ENCODE measurements around the gene DPH1.
A peak's percentile ranks its signal among the peaks of the same experiment; 100 is the strongest.

DPH1 gene

DNA sequence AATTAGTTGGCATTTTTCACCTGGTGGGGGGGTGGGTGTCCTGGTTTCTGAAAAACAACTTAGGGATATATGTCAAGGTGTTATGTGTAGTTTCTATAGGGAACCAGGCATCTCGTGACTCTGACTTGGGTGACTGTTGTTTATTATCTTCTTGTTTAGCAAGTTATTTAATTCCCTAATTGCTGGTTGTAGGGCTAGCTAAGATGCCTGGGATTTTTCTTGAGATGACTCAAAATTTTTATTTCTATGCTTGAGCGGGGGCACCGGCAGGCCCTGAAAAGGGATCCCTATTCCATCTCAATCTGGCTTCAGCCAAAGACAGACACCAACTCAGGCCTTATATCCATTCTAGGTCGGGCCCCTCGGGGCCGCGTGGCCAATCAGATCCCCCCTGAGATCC, 3.2 kb downstream of the DPH1 start:
- Histone ChIP-seq H3K9ac (ENCODE audit: low read depth, low read length) (no peak overlapping the region), H3K36me3 (ENCODE audit: insufficient read depth, low read length) (peaks cover 18% of the 10 kb centered on the region), H3K27me3 (ENCODE audit: control insufficient read depth, insufficient read depth, low read length) (no peaks in the 10 kb centered on the region), H3K9me3 (replicated peaks; ENCODE audit: low read length) (no peaks in the 10 kb centered on the region), H3K4me3 (ENCODE audit: low read length) (no peak overlapping the region), H3K4me1 (ENCODE audit: control insufficient read depth, insufficient read depth, low read length) (peaks cover 28% of the 10 kb centered on the region), H3K4me2 (ENCODE audit: low read length) (peak overlapping the region; percentile 25)

DNA sequence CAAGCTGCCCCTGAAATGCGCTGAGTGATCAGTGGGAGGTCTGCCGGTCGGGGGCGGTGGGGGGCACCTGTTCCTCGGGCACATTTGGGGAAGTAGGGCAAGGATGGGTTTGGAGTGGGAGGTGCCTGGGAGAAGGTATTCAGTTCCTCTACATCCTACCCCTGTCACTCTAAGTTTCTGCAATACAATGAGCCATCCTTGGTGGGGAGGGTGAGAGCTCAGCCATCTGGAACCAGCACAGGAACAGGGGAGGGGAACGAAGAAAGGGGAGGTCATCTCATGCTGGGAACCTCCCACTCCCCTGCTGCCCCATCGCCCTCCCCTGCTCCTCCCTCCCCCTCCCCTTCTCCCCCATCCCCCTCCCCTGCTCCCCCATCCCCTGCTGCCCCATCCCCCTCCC, 4.2 kb downstream of the DPH1 start:
- no peaks in the 10 kb centered on the region for H3K27me3 ChIP-seq (ENCODE audit: control insufficient read depth, insufficient read depth, low read length)
- no peaks in the 10 kb centered on the region for H3K9me3 ChIP-seq (replicated peaks; ENCODE audit: low read length)
- H3K36me3 ChIP-seq (ENCODE audit: insufficient read depth, low read length), result peaks cover 25% of the 10 kb centered on the region
- no peak overlapping the region for H3K4me3 ChIP-seq (ENCODE audit: low read length)
- no peak overlapping the region for H3K9ac ChIP-seq (ENCODE audit: low read depth, low read length)
- H3K4me1 ChIP-seq (ENCODE audit: control insufficient read depth, insufficient read depth, low read length), result peaks cover 28% of the 10 kb centered on the region
- no peak overlapping the region for H3K4me2 ChIP-seq (ENCODE audit: low read length)

DNA sequence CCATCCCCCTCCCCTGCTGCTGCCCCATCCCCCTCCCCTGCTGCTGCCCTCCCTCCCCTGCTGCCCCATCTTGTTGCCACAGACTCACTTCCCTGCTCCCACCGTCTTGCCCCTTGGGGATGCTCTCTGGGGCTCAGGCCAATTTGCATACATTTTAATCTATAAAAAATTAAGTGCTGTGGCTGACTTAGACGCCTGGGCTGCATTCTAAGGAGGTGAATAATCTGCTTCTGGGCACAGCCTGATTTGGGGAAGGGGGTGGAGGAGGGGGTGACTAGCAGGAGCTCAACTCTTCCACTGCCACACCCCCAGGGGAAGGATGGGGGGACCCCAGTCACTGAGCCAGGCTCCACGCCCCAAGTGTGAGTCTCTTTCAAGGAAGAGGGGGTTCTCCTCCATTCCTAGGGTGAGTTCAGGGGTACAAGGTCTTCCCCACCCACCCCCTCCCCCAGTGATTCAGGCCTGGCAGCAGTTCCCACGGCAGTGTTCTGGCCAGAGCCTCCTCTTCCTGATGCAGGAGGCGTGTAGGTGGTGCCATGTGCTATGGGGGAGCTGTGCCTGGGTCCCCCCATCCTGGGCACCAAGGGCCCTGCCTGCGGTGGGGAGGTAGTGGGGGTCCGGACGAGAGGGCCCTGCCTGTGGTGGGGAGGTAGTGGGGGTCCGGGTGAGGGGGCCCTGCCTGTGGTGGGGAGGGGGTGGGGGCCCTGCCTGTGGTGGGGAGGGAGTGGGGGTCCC, 5.0 kb downstream of the DPH1 start:
- Histone ChIP-seq H3K4me1 (ENCODE audit: control insufficient read depth, insufficient read depth, low read length) (peaks cover 24% of the 10 kb centered on the region), H3K4me2 (ENCODE audit: low read length) (peak overlapping the region; percentile 68), H3K36me3 (ENCODE audit: insufficient read depth, low read length) (peaks cover 25% of the 10 kb centered on the region), H3K4me3 (ENCODE audit: low read length) (peak overlapping the region; percentile 42), H3K27me3 (ENCODE audit: control insufficient read depth, insufficient read depth, low read length) (no peaks in the 10 kb centered on the region), H3K9me3 (replicated peaks; ENCODE audit: low read length) (no peaks in the 10 kb centered on the region), H3K9ac (ENCODE audit: low read depth, low read length) (no peak overlapping the region)

DNA sequence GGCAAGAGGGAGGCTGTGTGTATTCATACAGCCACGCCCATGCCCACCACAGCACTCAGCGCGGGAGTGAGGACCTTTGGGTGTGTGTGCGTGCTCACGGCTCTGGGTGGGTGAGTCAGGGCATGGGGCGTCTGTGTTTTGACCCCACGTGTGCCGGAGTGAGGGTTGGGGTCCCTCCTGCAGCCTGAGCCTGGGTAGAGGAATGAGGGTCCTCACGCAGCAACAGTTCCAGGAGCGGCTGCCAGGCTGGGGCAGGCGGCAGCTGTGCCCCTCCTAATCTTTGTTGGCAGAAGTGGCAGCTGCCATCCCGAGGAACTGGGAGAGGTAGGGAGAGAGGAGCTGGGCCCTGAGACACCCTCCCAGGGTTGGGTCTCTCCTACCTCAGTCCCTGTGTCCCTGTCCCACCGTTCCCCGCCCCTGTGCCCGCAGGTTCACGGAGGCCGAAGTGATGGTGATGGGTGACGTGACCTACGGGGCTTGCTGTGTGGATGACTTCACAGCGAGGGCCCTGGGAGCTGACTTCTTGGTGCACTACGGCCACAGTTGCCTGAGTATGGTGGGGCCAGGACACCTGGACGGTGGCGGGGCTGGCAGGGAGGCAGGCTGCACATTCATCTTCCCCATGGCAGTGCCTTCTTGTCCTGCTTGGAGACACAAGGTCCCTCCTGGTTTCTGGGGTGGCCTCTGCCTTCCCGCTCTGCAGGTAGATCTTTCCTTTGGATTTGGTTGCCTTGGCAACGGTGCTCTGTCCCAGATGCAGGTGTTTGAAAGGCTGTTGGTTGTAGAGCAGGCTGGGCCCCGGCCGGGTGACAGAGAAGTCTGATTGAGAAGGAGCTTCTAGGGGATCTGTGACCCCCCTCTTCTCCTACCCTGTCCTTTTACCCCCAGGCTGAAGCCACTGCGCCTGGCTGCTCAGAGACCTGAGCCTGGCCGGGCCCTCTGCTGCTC, 5.9 kb downstream of the DPH1 start:
- Histone ChIP-seq H3K36me3 (ENCODE audit: insufficient read depth, low read length) (peaks cover 28% of the 10 kb centered on the region), H3K9ac (ENCODE audit: low read depth, low read length) (no peak overlapping the region), H3K4me3 (ENCODE audit: low read length) (no peak overlapping the region), H3K4me1 (ENCODE audit: control insufficient read depth, insufficient read depth, low read length) (peaks cover 23% of the 10 kb centered on the region), H3K9me3 (replicated peaks; ENCODE audit: low read length) (no peaks in the 10 kb centered on the region), H3K4me2 (ENCODE audit: low read length) (no peak overlapping the region), H3K27me3 (ENCODE audit: control insufficient read depth, insufficient read depth, low read length) (no peaks in the 10 kb centered on the region)

DNA sequence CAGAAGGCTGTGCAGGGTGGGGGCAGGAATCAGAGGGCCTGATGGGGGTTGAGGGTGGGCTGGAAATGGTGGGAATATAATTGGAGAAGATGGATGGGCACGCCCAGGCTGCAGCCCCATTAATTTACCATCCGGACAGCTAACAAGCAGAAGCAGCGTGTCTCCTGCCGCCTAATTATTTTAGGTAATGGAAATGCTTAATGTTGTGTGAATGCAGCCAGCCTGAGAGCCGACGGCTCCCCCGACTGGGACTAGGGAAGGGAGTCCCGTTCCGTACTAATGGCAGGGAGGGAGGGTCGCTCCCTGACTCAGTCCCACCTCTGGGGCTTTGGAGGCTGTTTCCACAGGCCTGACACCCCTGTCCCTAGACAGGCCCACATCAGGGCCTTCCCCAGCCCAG, 7.2 kb downstream of the DPH1 start:
- peaks cover 28% of the 10 kb centered on the region for H3K36me3 ChIP-seq (ENCODE audit: insufficient read depth, low read length)
- H3K4me2 ChIP-seq (ENCODE audit: low read length), result no peak overlapping the region
- H3K4me1 ChIP-seq (ENCODE audit: control insufficient read depth, insufficient read depth, low read length), result peaks cover 25% of the 10 kb centered on the region
- no peak overlapping the region for H3K4me3 ChIP-seq (ENCODE audit: low read length)
- no peaks in the 10 kb centered on the region for H3K9me3 ChIP-seq (replicated peaks; ENCODE audit: low read length)
- no peak overlapping the region for H3K9ac ChIP-seq (ENCODE audit: low read depth, low read length)
- no peaks in the 10 kb centered on the region for H3K27me3 ChIP-seq (ENCODE audit: control insufficient read depth, insufficient read depth, low read length)

DNA sequence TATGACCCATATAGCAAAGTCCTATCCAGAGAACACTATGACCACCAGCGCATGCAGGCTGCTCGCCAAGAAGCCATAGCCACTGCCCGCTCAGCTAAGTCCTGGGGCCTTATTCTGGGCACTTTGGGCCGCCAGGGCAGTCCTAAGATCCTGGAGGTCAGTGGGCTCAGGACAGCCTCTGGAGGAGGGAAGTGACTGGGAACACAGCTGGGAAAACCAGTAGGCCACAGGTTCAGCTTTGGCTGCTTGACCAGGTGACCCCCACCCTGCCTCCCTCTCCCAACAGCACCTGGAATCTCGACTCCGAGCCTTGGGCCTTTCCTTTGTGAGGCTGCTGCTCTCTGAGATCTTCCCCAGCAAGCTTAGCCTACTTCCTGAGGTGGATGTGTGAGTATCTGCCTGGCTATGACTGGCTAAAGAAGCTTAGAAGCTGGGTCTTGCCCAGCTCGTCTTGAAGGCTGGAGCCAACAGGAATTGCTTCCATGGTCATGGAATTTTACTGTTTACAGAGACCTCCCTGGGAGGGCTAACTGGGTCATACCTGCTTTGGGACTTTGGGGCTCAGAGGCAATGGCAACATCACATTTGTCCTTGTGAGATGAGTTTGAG, 10.4 kb downstream of the DPH1 start:
- H3K4me1 ChIP-seq (ENCODE audit: control insufficient read depth, insufficient read depth, low read length), result peaks cover 26% of the 10 kb centered on the region
- no peak overlapping the region for H3K4me2 ChIP-seq (ENCODE audit: low read length)
- no peak overlapping the region for H3K4me3 ChIP-seq (ENCODE audit: low read length)
- H3K27me3 ChIP-seq (ENCODE audit: control insufficient read depth, insufficient read depth, low read length), result no peaks in the 10 kb centered on the region
- H3K36me3 ChIP-seq (ENCODE audit: insufficient read depth, low read length), result peaks cover 48% of the 10 kb centered on the region
- no peak overlapping the region for H3K9ac ChIP-seq (ENCODE audit: low read depth, low read length)
- no peaks in the 10 kb centered on the region for H3K9me3 ChIP-seq (replicated peaks; ENCODE audit: low read length)

DNA sequence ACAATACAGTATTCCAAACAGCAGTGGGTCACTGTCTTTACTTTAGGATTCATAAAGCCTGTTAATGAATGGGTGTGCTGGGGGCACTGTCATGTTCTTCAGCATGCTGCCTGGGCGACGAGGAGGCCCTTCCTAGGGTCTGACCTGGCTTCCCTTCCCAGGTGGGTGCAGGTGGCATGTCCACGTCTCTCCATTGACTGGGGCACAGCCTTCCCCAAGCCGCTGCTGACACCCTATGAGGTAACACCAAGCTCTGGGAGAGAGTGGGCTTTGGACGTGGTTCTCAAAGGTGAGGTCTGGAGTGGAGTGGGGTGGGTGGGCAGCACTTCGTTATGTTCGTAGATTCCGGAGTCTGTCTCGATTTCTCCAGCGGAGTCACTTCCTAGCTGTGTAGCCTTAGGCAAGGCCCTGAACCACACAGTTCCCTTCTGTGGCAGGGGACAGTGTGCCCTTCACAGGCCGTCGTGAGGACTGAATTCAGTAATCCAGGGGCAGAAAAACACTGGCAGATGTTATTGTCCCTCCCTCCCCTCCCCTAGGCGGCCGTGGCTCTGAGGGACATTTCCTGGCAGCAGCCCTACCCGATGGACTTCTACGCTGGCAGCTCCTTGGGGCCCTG, 11.1 kb downstream of the DPH1 start:
- peaks cover 41% of the 10 kb centered on the region for H3K36me3 ChIP-seq (ENCODE audit: insufficient read depth, low read length)
- no peaks in the 10 kb centered on the region for H3K27me3 ChIP-seq (ENCODE audit: control insufficient read depth, insufficient read depth, low read length)
- H3K4me2 ChIP-seq (ENCODE audit: low read length), result peak overlapping the region; percentile 100
- peak overlapping the region; percentile 81 for H3K4me3 ChIP-seq (ENCODE audit: low read length)
- H3K9me3 ChIP-seq (replicated peaks; ENCODE audit: low read length), result no peaks in the 10 kb centered on the region
- H3K4me1 ChIP-seq (ENCODE audit: control insufficient read depth, insufficient read depth, low read length), result peaks cover 26% of the 10 kb centered on the region
- H3K9ac ChIP-seq (ENCODE audit: low read depth, low read length), result peak overlapping the region; percentile 91

DNA sequence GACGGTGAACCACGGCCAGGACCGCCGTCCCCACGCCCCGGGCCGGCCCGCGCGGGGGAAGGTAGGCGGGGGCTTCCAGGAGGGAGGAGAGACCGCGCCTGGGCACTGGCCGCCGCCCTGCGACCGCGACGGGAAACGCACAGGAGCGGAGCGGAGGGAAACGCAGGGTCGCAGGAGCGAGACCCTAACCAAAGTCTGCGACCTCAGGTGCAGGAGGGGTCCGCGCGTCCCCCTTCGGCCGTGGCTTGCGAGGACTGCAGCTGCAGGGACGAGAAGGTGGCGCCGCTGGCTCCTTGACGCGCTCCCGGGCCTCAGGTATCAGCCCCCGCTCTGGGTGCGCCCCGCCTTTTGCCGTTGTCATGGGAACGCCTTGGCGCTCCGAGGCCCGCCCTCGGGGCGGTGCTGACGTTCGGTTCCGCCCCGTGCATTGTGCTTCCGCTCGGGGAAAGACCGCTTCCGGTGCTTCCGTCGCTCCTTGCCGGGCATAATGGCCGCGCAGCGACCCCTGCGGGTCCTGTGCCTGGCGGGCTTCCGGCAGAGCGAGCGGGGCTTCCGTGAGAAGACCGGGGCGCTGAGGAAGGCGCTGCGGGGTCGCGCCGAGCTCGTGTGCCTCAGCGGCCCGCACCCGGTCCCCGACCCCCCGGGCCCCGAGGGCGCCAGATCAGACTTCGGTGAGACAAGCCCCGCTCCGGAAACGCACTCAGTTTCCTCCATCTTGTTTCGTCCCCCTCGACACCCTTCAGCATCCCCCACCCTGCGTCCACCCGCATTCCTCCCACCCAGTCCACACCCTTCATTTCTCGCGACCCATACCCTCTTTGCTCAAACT, 11.8 kb downstream of the DPH1 start, which contains the start of gene OVCA2:
Gene OVCA2, plus strand, starts transcription at position 462 of the 829 bp plus-strand sequence. Its CDS starts 26 bp downstream, at position 488.
- H3K9me3 ChIP-seq (replicated peaks; ENCODE audit: low read length), result no peaks in the 10 kb centered on the region
- peak within 1 kb of the TSS; percentile 81 for H3K4me3 ChIP-seq (ENCODE audit: low read length)
- no peaks in the 10 kb centered on the region for H3K27me3 ChIP-seq (ENCODE audit: control insufficient read depth, insufficient read depth, low read length)
- peaks cover 35% of the 10 kb centered on the region for H3K36me3 ChIP-seq (ENCODE audit: insufficient read depth, low read length)
- H3K4me2 ChIP-seq (ENCODE audit: low read length), result peak within 1 kb of the TSS; percentile 100
- H3K9ac ChIP-seq (ENCODE audit: low read depth, low read length), result peak within 1 kb of the TSS; percentile 91
- H3K4me1 ChIP-seq (ENCODE audit: control insufficient read depth, insufficient read depth, low read length), result peaks cover 26% of the 10 kb centered on the region

DNA sequence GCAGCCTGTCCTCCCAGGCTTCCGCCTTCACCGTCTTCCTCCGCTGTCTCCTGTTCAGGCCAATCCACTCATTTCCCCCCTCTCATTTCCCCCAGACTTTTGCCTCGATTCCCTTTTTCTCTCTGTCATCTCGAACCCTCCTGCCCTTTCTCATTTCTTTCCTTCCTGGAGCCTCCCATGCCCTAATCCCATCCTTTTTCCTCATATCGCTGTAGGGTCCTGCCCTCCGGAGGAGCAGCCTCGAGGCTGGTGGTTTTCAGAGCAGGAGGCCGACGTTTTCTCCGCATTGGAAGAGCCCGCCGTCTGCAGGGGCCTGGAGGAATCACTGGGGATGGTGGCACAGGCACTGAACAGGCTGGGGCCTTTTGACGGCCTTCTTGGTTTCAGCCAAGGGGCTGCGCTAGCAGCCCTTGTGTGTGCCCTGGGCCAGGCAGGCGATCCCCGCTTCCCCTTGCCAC, 12.5 kb downstream of the DPH1 start:
- Histone ChIP-seq H3K36me3 (ENCODE audit: insufficient read depth, low read length) (peaks cover 30% of the 10 kb centered on the region), H3K4me1 (ENCODE audit: control insufficient read depth, insufficient read depth, low read length) (peaks cover 26% of the 10 kb centered on the region), H3K9me3 (replicated peaks; ENCODE audit: low read length) (no peaks in the 10 kb centered on the region), H3K4me2 (ENCODE audit: low read length) (peak overlapping the region; percentile 100), H3K4me3 (ENCODE audit: low read length) (peak overlapping the region; percentile 81), H3K27me3 (ENCODE audit: control insufficient read depth, insufficient read depth, low read length) (no peaks in the 10 kb centered on the region), H3K9ac (ENCODE audit: low read depth, low read length) (peak overlapping the region; percentile 91)

DNA sequence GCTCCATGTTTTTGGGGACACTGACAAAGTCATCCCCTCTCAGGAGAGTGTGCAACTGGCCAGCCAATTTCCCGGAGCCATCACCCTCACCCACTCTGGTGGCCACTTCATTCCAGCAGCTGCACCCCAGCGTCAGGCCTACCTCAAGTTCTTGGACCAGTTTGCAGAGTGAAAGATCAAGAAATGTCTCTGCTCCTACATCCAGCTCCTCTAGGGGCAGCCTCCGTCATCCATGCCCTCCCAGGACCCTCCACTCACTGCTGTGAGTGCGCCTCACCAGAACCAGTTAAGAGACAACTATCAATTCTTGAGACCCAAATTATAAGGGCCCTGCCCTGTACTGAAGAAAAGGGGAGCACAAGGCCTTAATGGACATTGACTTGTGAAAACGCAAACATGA, 13.0 kb downstream of the DPH1 start:
- peaks cover 26% of the 10 kb centered on the region for H3K4me1 ChIP-seq (ENCODE audit: control insufficient read depth, insufficient read depth, low read length)
- peaks cover 30% of the 10 kb centered on the region for H3K36me3 ChIP-seq (ENCODE audit: insufficient read depth, low read length)
- H3K4me2 ChIP-seq (ENCODE audit: low read length), result peak overlapping the region; percentile 100
- no peaks in the 10 kb centered on the region for H3K9me3 ChIP-seq (replicated peaks; ENCODE audit: low read length)
- peak overlapping the region; percentile 91 for H3K9ac ChIP-seq (ENCODE audit: low read depth, low read length)
- no peaks in the 10 kb centered on the region for H3K27me3 ChIP-seq (ENCODE audit: control insufficient read depth, insufficient read depth, low read length)
- H3K4me3 ChIP-seq (ENCODE audit: low read length), result peak overlapping the region; percentile 81

Measured in skeletal muscle satellite cell (primary cell).